WERI-Rb-1 (cell line): Measurements from ENCODE around the gene GNG13.

Experiments used
- DNase-seq: peaks from one replicate; pipeline ENCODE4 v3.0.0-alpha.2; 2020
- H3K27ac ChIP-seq: fragments of 250-450 bp; sonication (Bioruptor Pico); 2 replicates; pipeline ENCODE4 v1.5.1; 2020; ENCODE audit warnings: mild to moderate bottlenecking, moderate library complexity
- H3K27me3 ChIP-seq: fragments of 250-450 bp; sonication (Bioruptor Pico); 2 replicates; pipeline ENCODE4 v1.5.1; 2021; ENCODE audit warnings: mild to moderate bottlenecking, low read depth, moderate library complexity; ENCODE audit not compliant: insufficient read depth, severe bottlenecking
- H3K36me3 ChIP-seq: fragments of 250-450 bp; sonication (Bioruptor Pico); 2 replicates; pipeline ENCODE4 v1.5.1; 2020; ENCODE audit warnings: mild to moderate bottlenecking, moderate library complexity
- H3K4me3 ChIP-seq: 2 replicates; pipeline ENCODE4 v1.5.1; 2011; ENCODE audit warnings: low read depth, mild to moderate bottlenecking, control low read depth, low read length
- H3K9me3 ChIP-seq: fragments of 250-450 bp; sonication (Bioruptor Pico); 2 replicates; pipeline ENCODE4 v1.5.1; 2021; ENCODE audit warnings: mild to moderate bottlenecking, moderate library complexity; ENCODE audit not compliant: severe bottlenecking
- CTCF ChIP-seq: IDR thresholded peaks from 2 replicates; pipeline ENCODE4 v1.5.1; 2011; ENCODE audit warnings: low read depth, mild to moderate bottlenecking, control low read depth, inconsistent platforms, low read length

The GNG13 gene

GRCh38 chr16:787321-787966 lies 13.1 kb downstream of the GNG13 start:
- TF ChIP-seq CTCF: no peak
- DNase-seq: no peak
- no peaks in the 10 kb centered on the region for H3K27me3 ChIP-seq
- H3K9me3 ChIP-seq: no peaks in the 10 kb centered on the region
- peaks cover 57% of the 10 kb centered on the region for H3K36me3 ChIP-seq
- H3K27ac ChIP-seq: peak overlapping the region; percentile 76
- H3K4me3 ChIP-seq: peak overlapping the region; percentile 75

- Histone ChIP-seq H3K36me3 (peaks cover 42% of the 10 kb centered on the region), H3K4me3 (no peak overlapping the region), H3K27me3 (no peaks in the 10 kb centered on the region), H3K9me3 (no peaks in the 10 kb centered on the region), H3K27ac (peak overlapping the region; percentile 56)
- TF ChIP-seq CTCF: peak; percentile 93
- peak; percentile 91 for DNase-seq
These were observed 14.7 kb downstream of the GNG13 start for GRCh38 chr16:785563-786535.

GRCh38 chr16:784431-784830 lies 16.1 kb downstream of the GNG13 start:
- no peak overlapping the region for H3K4me3 ChIP-seq
- no peak for TF ChIP-seq CTCF
- no peak overlapping the region for H3K27ac ChIP-seq
- H3K36me3 ChIP-seq: peaks cover 27% of the 10 kb centered on the region
- H3K27me3 ChIP-seq: no peaks in the 10 kb centered on the region
- no peaks in the 10 kb centered on the region for H3K9me3 ChIP-seq
- no peak for DNase-seq

GRCh38 chr16:783404-784161 lies 17.0 kb downstream of the GNG13 start:
- DNase-seq: peak; percentile 68
- TF ChIP-seq CTCF: no peak
- Histone ChIP-seq H3K27ac (peak overlapping the region; percentile 21; the same call in 1 of the 2 replicates), H3K36me3 (peaks cover 24% of the 10 kb centered on the region), H3K4me3 (no peak overlapping the region), H3K27me3 (no peaks in the 10 kb centered on the region), H3K9me3 (no peaks in the 10 kb centered on the region)

- Histone ChIP-seq H3K9me3 (no peaks in the 10 kb centered on the region), H3K27me3 (no peaks in the 10 kb centered on the region), H3K36me3 (peaks cover 24% of the 10 kb centered on the region), H3K4me3 (no peak overlapping the region), H3K27ac (no peak overlapping the region)
- no peak for TF ChIP-seq CTCF
- no peak for DNase-seq
These were observed 17.6 kb downstream of the GNG13 start for GRCh38 chr16:782766-783403.
